CD14-positive monocyte (primary cell): ENCODE results near the gene TNNI3K. TPM values are rescaled to one million over a fixed set of nuclear protein-coding genes. Genes with fewer than 3 reads are reported as not detected.
"Not testable (repeated sequence)": the region's sequence is repeated elsewhere in the genome, so short reads cannot be mapped to it uniquely, and the experiment has no call there.

ENCODE experiments used
- DNase-seq, 3 donors: peaks; one replicate each; pipeline ENCODE4 v3.0.0-alpha.2; 2011 to 2022
- H2AFZ ChIP-seq: 2 replicates; pipeline ENCODE4 v1.6.0; 2012; ENCODE audit warnings: mild to moderate bottlenecking, low read depth, low read length, inconsistent platforms; ENCODE audit not compliant: insufficient read depth, poor library complexity, severe bottlenecking
- H3K27ac ChIP-seq, 2 donors: 1 replicate in 1 of 2; 2 replicates in 1 of 2; pipeline ENCODE4 v1.5.1; 2012 to 2013; ENCODE audit warnings: low read length in 2 of 2, control low read depth in 1 of 2, inconsistent platforms in 1 of 2, low read depth in 1 of 2, mild to moderate bottlenecking in 1 of 2
- H3K27me3 ChIP-seq, 2 donors: one replicate each; pipeline versions ENCODE4 v1.6.0 to v1.6.1; 2011 to 2013; ENCODE audit warnings: low read length in 2 of 2; ENCODE audit not compliant: control insufficient read depth in 2 of 2, insufficient read depth in 2 of 2
- H3K36me3 ChIP-seq, 2 donors: replicated peaks in 1 of 2; 1 replicate in 1 of 2; 2 replicates in 1 of 2; pipeline versions ENCODE4 v1.5.1 to v1.6.1; 2012 to 2013; ENCODE audit warnings: low read length in 2 of 2, control low read depth in 1 of 2, inconsistent platforms in 1 of 2, mild to moderate bottlenecking in 1 of 2; ENCODE audit not compliant: insufficient read depth in 2 of 2, control insufficient read depth in 1 of 2
- H3K4me1 ChIP-seq, 2 donors: 1 replicate in 1 of 2; 2 replicates in 1 of 2; pipeline versions ENCODE4 v1.5.1 to v1.6.1; 2012 to 2013; ENCODE audit warnings: low read length in 2 of 2, control low read depth in 1 of 2, inconsistent platforms in 1 of 2, mild to moderate bottlenecking in 1 of 2, moderate library complexity in 1 of 2; ENCODE audit not compliant: insufficient read depth in 2 of 2, control insufficient read depth in 1 of 2
- H3K4me2 ChIP-seq: replicated peaks from 2 replicates; pipeline ENCODE3; 2012; ENCODE audit warnings: low read length, moderate library complexity, mild to moderate bottlenecking; ENCODE audit not compliant: poor library complexity, severe bottlenecking; ENCODE audit errors: extremely low read depth
- H3K4me3 ChIP-seq, 3 experiments: fragments of 200-600 bp in 1 of 3; sonication (generic) in 1 of 3; replicated peaks in 1 of 3; 1 replicate in 2 of 3; 2 replicates in 1 of 3; pipeline ENCODE4 v1.5.1; 2011 to 2013; ENCODE audit warnings: low read length in 3 of 3, mild to moderate bottlenecking in 3 of 3, control low read depth in 2 of 3, low read depth in 2 of 3, inconsistent platforms in 1 of 3, moderate library complexity in 1 of 3
- H3K79me2 ChIP-seq: 2 replicates; pipeline ENCODE4 v1.6.0; 2012; ENCODE audit warnings: mild to moderate bottlenecking, control low read depth, inconsistent platforms, low read length, moderate library complexity; ENCODE audit not compliant: insufficient read depth
- H3K9ac ChIP-seq: 2 replicates; pipeline ENCODE4 v1.6.0; 2017; ENCODE audit warnings: low read length, mild to moderate bottlenecking; ENCODE audit not compliant: insufficient read depth, poor library complexity, severe bottlenecking
- H3K9me3 ChIP-seq, 2 donors: replicated peaks in 1 of 2; 1 replicate in 1 of 2; 2 replicates in 1 of 2; pipeline versions ENCODE4 v1.5.1 to v1.6.1; 2012 to 2013; ENCODE audit warnings: low read length in 2 of 2, control low read depth in 1 of 2; ENCODE audit not compliant: control insufficient read depth in 1 of 2, insufficient read depth in 1 of 2
- H4K20me1 ChIP-seq: 2 replicates; pipeline ENCODE4 v1.6.0; 2012; ENCODE audit warnings: mild to moderate bottlenecking, low read length, control low read depth, moderate library complexity; ENCODE audit not compliant: insufficient read depth
- H3K27ac Mint-ChIP-seq, 7 donors: one replicate each; pipeline ENCODE4 v1.8.0; 2020; ENCODE audit warnings: mild to moderate bottlenecking in 7 of 7, mixed read lengths in 7 of 7, moderate library complexity in 6 of 7, inconsistent platforms in 2 of 7
- H3K27me3 Mint-ChIP-seq, 3 donors: one replicate each; pipeline ENCODE4 v1.8.0; 2021 to 2022; ENCODE audit warnings: low read depth in 3 of 3, mild to moderate bottlenecking in 3 of 3, mixed read lengths in 3 of 3, moderate library complexity in 3 of 3, inconsistent platforms in 1 of 3
- H3K36me3 Mint-ChIP-seq, 2 donors: one replicate each; pipeline ENCODE4 v1.8.0; 2020; ENCODE audit warnings: mixed read lengths in 2 of 2, inconsistent platforms in 1 of 2, mild to moderate bottlenecking in 1 of 2
- H3K4me1 Mint-ChIP-seq: one replicate; pipeline ENCODE4 v1.8.0; 2020; ENCODE audit warnings: mild to moderate bottlenecking, mixed read lengths
- H3K4me3 Mint-ChIP-seq, 2 donors: one replicate each; pipeline ENCODE4 v1.8.0; 2020; ENCODE audit warnings: mild to moderate bottlenecking in 2 of 2, mixed read lengths in 2 of 2, moderate library complexity in 1 of 2
- H3K9me3 Mint-ChIP-seq, 7 donors: one replicate each; pipeline ENCODE4 v1.8.0; 2020 to 2022; ENCODE audit warnings: mixed read lengths in 7 of 7, mild to moderate bottlenecking in 6 of 7, moderate library complexity in 6 of 7, inconsistent platforms in 2 of 7
- CTCF ChIP-seq: fragments of 200-600 bp; IDR thresholded peaks from one replicate; pipeline ENCODE4 v1.8.0; 2022; ENCODE audit warnings: antibody characterized with exemption, mild to moderate bottlenecking
- WGBS: methylation state at CpG from one replicate; pipeline ENCODE4 v1.1.5; 2013; ENCODE audit warnings: missing lambda C conversion rate; ENCODE audit not compliant: insufficient coverage; 5-methylcytosine and 5-hydroxymethylcytosine counted together
- intact Hi-C, 2 donors: fragments of 100-400 bp; cut with micrococcal nuclease; formaldehyde crosslinking; loops; one replicate each; pipeline versions ENCODE4 v1.15.0 to v1.15.1; 2023
- polyA plus RNA-seq, 3 donors: library from polyadenylated mRNA; depleted of rRNA in 1 of 3; unstranded in 2 of 3; stranded (reverse) in 1 of 3; fragments of 300-500 nt in 2 of 3; fragments of >200 nt in 1 of 3; fragmentation: Illumina TruSeq in 2 of 3; gene quantifications; 1 replicate in 2 of 3; 2 replicates in 1 of 3; pipeline ENCODE4 v1.2.3, GENCODE V29; 2012 to 2021

The TNNI3K gene
- polyA plus RNA-seq, 3 donors = 0.51 TPM; not detected in 2

- Mint-ChIP-seq H3K27ac (no peak overlapping the region), H3K9me3 (peaks cover 13 to 24% (median 15%) of the 10 kb centered on the region in 7 donors), H3K4me3 (no peak overlapping the region), H3K27me3 (peaks cover 0 to 2% (median 0%) of the 10 kb centered on the region in 3 donors), H3K36me3 (no peaks in the 10 kb centered on the region), H3K4me1 (no peaks in the 10 kb centered on the region)
- no peak for DNase-seq
- TF ChIP-seq CTCF = no peak
- no peak overlapping the region for H3K4me3 ChIP-seq
- H3K9ac ChIP-seq = no peak overlapping the region
- no peak overlapping the region for H3K4me2 ChIP-seq
- intact Hi-C loops = no loop called here
- H2AFZ ChIP-seq = no peak overlapping the region
- H3K36me3 ChIP-seq = no peaks in the 10 kb centered on the region
- H3K27ac ChIP-seq = no peak overlapping the region
- no peaks in the 10 kb centered on the region for H4K20me1 ChIP-seq
- no peaks in the 10 kb centered on the region for H3K4me1 ChIP-seq
- no peaks in the 10 kb centered on the region for H3K79me2 ChIP-seq
- peaks cover 3 to 15% of the 10 kb centered on the region in 2 donors for H3K9me3 ChIP-seq
- 100% methylated on average over 1 of the region's 2 CpGs for WGBS
- no peaks in the 10 kb centered on the region for H3K27me3 ChIP-seq
Observed at GRCh38 chr1:74246315-74246714, 11.1 kb downstream of the TNNI3K start.

GRCh38 chr1:74247881-74248528 is 12.8 kb downstream of the TNNI3K start:
- Mint-ChIP-seq H3K4me3 (no peak overlapping the region), H3K27me3 (no peaks in the 10 kb centered on the region), H3K27ac (no peak overlapping the region), H3K4me1 (no peaks in the 10 kb centered on the region), H3K9me3 (peaks cover 10 to 26% (median 13%) of the 10 kb centered on the region in 7 donors), H3K36me3 (no peaks in the 10 kb centered on the region)
- no peak overlapping the region for H3K27ac ChIP-seq
- H3K9ac ChIP-seq = no peak overlapping the region
- H3K4me2 ChIP-seq = no peak overlapping the region
- no peak overlapping the region for H3K4me3 ChIP-seq
- no peaks in the 10 kb centered on the region for H3K27me3 ChIP-seq
- no peaks in the 10 kb centered on the region for H4K20me1 ChIP-seq
- no peaks in the 10 kb centered on the region for H3K4me1 ChIP-seq
- no peak for TF ChIP-seq CTCF
- intact Hi-C loops = no loop called here
- H3K79me2 ChIP-seq = no peaks in the 10 kb centered on the region
- H3K9me3 ChIP-seq = peaks cover 3 to 19% of the 10 kb centered on the region in 2 donors
- no peak for DNase-seq
- 93% methylated on average over 18 of the region's 22 CpGs for WGBS
- no peaks in the 10 kb centered on the region for H3K36me3 ChIP-seq
- no peak overlapping the region for H2AFZ ChIP-seq

GRCh38 chr1:74253243-74253824 is 18.1 kb downstream of the TNNI3K start:
- peaks cover 0 to 20% of the 10 kb centered on the region in 2 donors for H3K9me3 ChIP-seq
- H3K27me3 Mint-ChIP-seq, H4K20me1 ChIP-seq, H3K27me3 ChIP-seq, H3K4me1 ChIP-seq, intact Hi-C loops, H3K4me3 Mint-ChIP-seq, H3K4me2 ChIP-seq, H3K27ac Mint-ChIP-seq, H3K9ac ChIP-seq, H3K4me3 ChIP-seq, DNase-seq, H3K36me3 Mint-ChIP-seq, H3K79me2 ChIP-seq, H3K27ac ChIP-seq, H3K36me3 ChIP-seq, H2AFZ ChIP-seq, H3K4me1 Mint-ChIP-seq: not testable (repeated sequence)
- WGBS = 90% methylated on average over 22 of the region's 32 CpGs
- H3K9me3 Mint-ChIP-seq = peaks cover 6 to 16% (median 10%) of the 10 kb centered on the region in 7 donors
